Measurements from ENCODE around the gene NIPAL1.

Gene NIPAL1

DNA sequence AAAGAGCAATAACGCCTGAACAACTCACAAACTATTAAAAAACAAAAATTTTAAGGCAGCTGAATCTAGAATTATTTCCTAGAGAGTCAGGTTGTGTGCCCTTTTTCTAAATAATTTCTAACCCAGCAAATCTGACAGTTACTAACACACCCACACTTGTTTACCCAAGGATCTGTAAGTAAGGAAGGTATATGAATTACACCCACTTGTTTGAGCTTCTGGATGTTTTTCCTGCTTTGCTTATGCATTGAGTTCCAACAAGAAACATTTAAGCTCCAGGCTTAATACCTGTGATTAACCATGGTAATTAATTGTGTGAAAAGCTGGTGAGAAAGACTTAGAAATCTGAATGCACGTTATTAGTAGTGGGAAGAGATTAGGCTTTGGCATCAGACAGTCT lies 1.5 kb downstream of the NIPAL1 start:
- H3K27me3 ChIP-seq (ENCODE audit: insufficient read depth, poor library complexity, severe bottlenecking) = peaks cover 7% of the 10 kb centered on the region
- DNase-seq (ENCODE audit: low read depth in 1 of 2, low spot score in 1 of 2) = no peak
- no peak overlapping the region for H3K4me3 ChIP-seq (replicated peaks; ENCODE audit: insufficient read depth, low read length)
- no peak overlapping the region for H3K27ac ChIP-seq (replicated peaks)
- TF ChIP-seq, protein P1, sequence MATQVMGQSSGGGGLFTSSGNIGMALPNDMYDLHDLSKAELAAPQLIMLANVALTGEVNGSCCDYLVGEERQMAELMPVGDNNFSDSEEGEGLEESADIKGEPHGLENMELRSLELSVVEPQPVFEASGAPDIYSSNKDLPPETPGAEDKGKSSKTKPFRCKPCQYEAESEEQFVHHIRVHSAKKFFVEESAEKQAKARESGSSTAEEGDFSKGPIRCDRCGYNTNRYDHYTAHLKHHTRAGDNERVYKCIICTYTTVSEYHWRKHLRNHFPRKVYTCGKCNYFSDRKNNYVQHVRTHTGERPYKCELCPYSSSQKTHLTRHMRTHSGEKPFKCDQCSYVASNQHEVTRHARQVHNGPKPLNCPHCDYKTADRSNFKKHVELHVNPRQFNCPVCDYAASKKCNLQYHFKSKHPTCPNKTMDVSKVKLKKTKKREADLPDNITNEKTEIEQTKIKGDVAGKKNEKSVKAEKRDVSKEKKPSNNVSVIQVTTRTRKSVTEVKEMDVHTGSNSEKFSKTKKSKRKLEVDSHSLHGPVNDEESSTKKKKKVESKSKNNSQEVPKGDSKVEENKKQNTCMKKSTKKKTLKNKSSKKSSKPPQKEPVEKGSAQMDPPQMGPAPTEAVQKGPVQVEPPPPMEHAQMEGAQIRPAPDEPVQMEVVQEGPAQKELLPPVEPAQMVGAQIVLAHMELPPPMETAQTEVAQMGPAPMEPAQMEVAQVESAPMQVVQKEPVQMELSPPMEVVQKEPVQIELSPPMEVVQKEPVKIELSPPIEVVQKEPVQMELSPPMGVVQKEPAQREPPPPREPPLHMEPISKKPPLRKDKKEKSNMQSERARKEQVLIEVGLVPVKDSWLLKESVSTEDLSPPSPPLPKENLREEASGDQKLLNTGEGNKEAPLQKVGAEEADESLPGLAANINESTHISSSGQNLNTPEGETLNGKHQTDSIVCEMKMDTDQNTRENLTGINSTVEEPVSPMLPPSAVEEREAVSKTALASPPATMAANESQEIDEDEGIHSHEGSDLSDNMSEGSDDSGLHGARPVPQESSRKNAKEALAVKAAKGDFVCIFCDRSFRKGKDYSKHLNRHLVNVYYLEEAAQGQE (IDR thresholded peaks at IDR 0.05; ENCODE audit: insufficient replicate concordance, low read depth) = no peak
- no peak for TF ChIP-seq SPI1 (IDR thresholded peaks at IDR 0.05; ENCODE audit: borderline replicate concordance, low read depth)

DNA sequence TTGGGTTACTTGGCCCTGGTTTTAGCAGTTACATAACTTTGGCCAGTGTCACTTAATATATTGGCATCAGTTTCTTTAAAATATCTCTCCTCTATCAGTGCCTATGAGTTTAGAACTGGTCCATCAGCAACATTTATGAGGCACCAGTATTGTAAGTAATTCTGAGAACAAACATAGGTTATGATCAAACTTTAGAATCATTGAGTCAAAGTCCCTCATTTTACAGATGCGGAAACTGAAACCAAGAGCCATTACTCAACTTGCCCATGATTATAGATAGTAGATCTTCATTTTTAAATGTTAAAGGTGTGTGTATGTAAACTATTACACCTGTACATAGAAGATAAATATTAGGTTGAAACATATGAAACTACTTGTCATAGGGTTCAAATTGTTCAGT lies 4.5 kb downstream of the NIPAL1 start:
- Histone ChIP-seq H3K4me3 (replicated peaks; ENCODE audit: insufficient read depth, low read length) (no peak overlapping the region), H3K27ac (replicated peaks) (no peak overlapping the region), H3K27me3 (ENCODE audit: insufficient read depth, poor library complexity, severe bottlenecking) (peaks cover 7% of the 10 kb centered on the region)
- TF ChIP-seq, protein P1 (IDR thresholded peaks at IDR 0.05; ENCODE audit: insufficient replicate concordance, low read depth) = no peak
- DNase-seq (ENCODE audit: low read depth in 1 of 2, low spot score in 1 of 2) = no peak

DNA sequence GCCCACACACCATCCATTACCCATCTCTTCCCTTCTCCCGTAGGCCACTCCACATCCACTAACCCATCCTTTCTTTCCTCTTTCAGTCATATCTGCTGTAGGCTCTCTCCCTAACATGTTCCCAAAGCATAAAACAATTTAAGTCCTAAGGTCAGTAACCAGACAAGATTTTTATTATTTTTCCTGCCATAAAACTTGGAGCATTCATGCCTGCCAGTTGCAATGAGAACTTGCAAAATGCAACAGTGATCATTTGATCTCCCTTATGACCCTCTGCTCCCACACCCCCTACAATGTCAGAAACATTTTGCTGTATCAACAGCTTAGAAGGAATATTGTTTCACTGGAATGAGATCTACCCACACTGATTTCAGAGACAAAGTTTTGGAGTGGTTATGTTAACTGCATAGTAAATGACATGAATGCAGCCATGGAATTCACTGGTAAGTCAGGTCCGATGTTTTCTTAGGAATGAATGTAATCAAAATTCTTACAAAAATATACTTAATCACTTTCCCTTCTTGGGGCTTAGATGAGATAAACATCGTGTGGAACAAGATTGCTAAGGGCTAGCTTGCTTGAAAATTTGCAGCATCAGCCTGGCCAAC lies 5.7 kb downstream of the NIPAL1 start:
- no peak for DNase-seq (ENCODE audit: low read depth in 1 of 2, low spot score in 1 of 2)
- no peak overlapping the region for H3K27ac ChIP-seq (replicated peaks)
- H3K27me3 ChIP-seq (ENCODE audit: insufficient read depth, poor library complexity, severe bottlenecking) = peaks cover 3% of the 10 kb centered on the region
- H3K4me3 ChIP-seq (replicated peaks; ENCODE audit: insufficient read depth, low read length) = no peak overlapping the region
- TF ChIP-seq, protein P1 (IDR thresholded peaks at IDR 0.05; ENCODE audit: insufficient replicate concordance, low read depth) = no peak
- TF ChIP-seq GABPA (IDR thresholded peaks at IDR 0.05; ENCODE audit: low read depth) (no peak), SPI1 (IDR thresholded peaks at IDR 0.05; ENCODE audit: borderline replicate concordance, low read depth) (no peak), POLR2AphosphoS5 (IDR thresholded peaks at IDR 0.05; ENCODE audit: low read depth) (no peak)
- TF ChIP-seq, protein P2, sequence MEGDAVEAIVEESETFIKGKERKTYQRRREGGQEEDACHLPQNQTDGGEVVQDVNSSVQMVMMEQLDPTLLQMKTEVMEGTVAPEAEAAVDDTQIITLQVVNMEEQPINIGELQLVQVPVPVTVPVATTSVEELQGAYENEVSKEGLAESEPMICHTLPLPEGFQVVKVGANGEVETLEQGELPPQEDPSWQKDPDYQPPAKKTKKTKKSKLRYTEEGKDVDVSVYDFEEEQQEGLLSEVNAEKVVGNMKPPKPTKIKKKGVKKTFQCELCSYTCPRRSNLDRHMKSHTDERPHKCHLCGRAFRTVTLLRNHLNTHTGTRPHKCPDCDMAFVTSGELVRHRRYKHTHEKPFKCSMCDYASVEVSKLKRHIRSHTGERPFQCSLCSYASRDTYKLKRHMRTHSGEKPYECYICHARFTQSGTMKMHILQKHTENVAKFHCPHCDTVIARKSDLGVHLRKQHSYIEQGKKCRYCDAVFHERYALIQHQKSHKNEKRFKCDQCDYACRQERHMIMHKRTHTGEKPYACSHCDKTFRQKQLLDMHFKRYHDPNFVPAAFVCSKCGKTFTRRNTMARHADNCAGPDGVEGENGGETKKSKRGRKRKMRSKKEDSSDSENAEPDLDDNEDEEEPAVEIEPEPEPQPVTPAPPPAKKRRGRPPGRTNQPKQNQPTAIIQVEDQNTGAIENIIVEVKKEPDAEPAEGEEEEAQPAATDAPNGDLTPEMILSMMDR (IDR thresholded peaks at IDR 0.05; ENCODE audit: insufficient read depth, low read length) = no peak

DNA sequence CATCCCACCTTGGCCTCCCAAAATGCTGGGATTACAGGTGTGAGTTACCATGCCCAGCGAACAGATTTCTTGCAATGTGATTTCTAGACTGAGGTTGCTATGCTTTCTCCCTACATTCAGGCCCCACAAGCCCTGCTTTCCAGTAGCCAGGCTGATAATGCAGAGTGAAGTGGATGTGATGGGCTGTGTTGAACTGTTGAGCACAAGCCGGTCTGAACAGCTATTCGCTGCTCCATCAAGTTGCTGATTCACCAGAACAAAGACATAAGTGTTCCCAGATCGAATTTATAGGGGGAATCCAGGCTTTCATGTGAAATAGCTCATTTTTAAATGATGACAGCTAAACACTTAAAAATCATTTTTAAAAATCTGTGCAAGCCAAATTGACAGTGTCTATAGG lies 8.0 kb downstream of the NIPAL1 start:
- no peak for TF ChIP-seq SPI1 (IDR thresholded peaks at IDR 0.05; ENCODE audit: borderline replicate concordance, low read depth)
- no peak for TF ChIP-seq POLR2AphosphoS5 (IDR thresholded peaks at IDR 0.05; ENCODE audit: low read depth)
- TF ChIP-seq, protein P1 (IDR thresholded peaks at IDR 0.05; ENCODE audit: insufficient replicate concordance, low read depth) = no peak
- no peak for TF ChIP-seq GABPA (IDR thresholded peaks at IDR 0.05; ENCODE audit: low read depth)
- TF ChIP-seq, protein P2 (IDR thresholded peaks at IDR 0.05; ENCODE audit: insufficient read depth, low read length) = no peak
- Histone ChIP-seq H3K27me3 (ENCODE audit: insufficient read depth, poor library complexity, severe bottlenecking) (no peaks in the 10 kb centered on the region), H3K4me3 (replicated peaks; ENCODE audit: insufficient read depth, low read length) (no peak overlapping the region), H3K27ac (replicated peaks) (no peak overlapping the region)
- no peak for DNase-seq (ENCODE audit: low read depth in 1 of 2, low spot score in 1 of 2)
